HepG2 (cell line): Measurements from ENCODE around the gene APRT.

Source experiments
- NFRKB ChIP-seq: fragments of 450-650 bp; IDR thresholded peaks from 2 replicates; pipeline ENCODE4 v1.6.1; 2017
- POLR2A ChIP-seq, 2 experiments: IDR thresholded peaks; 2 replicates each; pipeline ENCODE4 v1.6.1; 2011; ENCODE audit warnings: low read depth in 2 of 2, low read length in 2 of 2, mild to moderate bottlenecking in 1 of 2, moderate library complexity in 1 of 2; ENCODE audit not compliant: insufficient read depth in 1 of 2
- ZNF713 ChIP-seq: sonication (generic); formaldehyde crosslinking; IDR thresholded peaks from 2 replicates; pipeline ENCODE4 v1.4.0; 2020; ENCODE audit warnings: mild to moderate bottlenecking, missing genetic modification reagents

DNA sequence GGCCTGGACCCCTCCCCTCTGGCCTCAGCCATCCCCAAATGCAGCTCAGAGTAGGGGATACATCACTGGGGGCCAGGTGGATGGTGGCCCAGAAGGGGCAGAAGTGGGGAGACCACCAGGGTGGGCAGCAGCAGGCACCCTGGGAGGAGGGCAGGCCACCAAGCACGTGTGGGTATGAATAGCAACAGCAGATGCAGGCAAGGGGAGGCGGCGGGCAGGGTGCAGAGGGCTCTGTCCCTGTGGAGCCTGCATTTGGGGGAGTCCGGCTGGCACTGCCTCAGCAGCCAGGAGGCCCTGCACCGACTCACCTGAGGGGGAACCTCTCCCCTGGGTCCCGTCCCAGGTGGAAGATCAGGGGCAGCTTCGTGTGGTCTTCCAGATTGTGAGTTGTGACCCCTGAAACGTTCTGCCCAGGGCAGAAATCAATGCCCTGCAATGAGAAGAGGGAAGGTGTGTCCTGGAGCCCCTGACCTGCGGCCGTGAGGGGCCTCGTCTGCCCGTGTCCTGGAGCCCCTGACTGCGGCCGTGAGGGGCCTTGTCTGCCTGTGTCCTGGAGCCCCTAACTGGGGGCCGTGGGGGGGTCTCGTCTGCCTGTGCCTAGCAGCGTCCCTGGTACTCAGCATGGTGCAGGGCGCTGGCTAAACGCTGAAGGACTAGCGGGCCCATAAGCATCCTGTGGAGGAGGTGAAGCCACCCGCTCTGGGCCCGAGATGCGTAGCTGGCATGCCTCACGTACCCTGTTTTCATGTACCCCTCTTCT, 10.7 kb upstream of the APRT start:
- TF ChIP-seq NFRKB = no peak
- no peak for TF ChIP-seq POLR2A (IDR thresholded peaks at IDR 0.05; ENCODE audit: insufficient read depth in 1 of 2, low read depth in 2 of 2, low read length in 2 of 2)
- no peak for TF ChIP-seq ZNF713 (CRISPR knock-in tag)
